HG02884 (cell line): ENCODE results near the gene SND1.
A peak's percentile ranks its signal among the peaks of the same experiment; 100 is the strongest.

Experiments used
- ATAC-seq: cut with Tn5 transposase; IDR thresholded peaks from one replicate; pipeline ENCODE4 v1.9.1; 2021; ENCODE audit warnings: mild to moderate bottlenecking, moderate library complexity; ENCODE audit not compliant: unreplicated experiment

The SND1 gene

DNA sequence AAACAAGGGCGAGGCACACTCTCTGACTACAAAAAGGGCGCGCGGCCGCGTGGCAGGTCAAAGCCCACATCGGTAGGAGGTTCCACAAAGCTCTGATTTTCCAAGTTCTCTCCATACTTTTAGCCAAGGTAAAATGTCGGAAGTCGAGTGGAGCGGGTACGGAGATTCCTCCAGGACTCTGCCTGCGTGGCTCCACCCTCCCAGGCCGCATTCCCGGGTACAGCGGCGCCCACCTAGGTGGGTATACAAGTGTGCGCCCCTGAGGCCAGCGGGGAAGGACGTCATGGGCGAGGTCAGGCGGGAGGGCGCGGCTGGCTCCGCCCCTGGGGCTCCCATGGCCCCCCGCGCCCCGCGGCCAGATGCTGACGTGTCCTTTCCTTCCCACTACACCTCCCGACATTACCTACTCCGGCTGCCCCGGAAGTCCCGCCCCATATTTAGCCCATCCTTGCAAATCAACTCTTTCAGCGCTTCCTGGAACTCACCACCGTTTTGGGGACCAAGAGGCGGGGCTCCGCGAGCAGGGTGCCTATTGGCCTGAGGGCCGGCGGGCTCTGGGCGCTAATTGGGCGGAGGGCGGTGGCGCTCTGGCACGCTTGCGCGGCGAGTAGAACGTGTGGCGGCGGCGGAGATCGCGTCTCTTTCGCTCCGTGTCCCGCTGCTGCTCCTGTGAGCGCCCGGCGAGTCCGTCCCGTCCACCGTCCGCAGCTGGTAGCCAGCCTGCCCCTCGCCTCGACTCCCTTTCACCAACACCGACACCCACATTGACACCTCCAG is at the start of gene SND1:
TSS of gene SND1 (plus strand) at position 639 of the 777 bp plus-strand sequence. CDS start 180 bp downstream, outside the sequence.
- peak; percentile 96 for ATAC-seq

DNA sequence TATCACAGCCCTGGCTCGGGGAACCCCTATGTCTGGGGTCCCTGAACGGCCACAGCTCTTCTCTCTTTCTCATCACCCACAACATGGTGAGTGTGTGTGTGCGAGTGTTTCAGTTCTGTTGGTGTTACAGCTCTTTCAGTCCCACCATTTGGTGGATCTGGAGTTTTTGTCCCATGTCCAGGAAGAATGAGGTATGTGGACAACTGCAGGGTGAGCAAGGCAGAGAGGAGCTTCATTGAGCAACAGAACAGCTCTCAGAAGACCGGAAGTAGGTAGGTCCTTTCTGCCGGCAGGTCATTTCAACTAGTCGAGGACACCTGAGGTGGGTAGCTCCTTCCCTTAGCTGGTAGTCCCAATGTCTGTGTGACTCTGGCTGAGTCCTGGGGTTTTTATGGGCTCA is 43.5 kb upstream of the SND1 start:
- no peak for ATAC-seq

DNA sequence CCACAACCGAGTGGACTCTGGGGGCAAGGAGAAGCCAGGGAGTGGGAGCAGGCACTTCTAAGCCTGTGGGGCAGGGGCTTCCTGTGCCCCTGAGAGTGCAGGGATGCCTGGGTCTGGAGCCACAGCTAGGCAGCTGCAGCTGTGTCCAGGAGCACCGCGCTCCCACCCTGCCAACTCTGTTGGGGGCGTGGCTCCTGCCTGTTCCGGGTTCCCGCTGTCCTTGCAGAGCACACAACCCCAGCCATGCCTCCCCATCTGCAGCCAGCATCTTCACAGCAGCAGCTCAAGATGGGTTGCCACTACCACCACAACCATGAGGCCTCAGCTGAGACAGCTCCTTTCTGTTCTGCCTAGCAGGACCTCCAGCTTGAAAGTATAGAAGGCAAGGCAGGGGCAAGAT is 42.7 kb upstream of the SND1 start:
- no peak for ATAC-seq

DNA sequence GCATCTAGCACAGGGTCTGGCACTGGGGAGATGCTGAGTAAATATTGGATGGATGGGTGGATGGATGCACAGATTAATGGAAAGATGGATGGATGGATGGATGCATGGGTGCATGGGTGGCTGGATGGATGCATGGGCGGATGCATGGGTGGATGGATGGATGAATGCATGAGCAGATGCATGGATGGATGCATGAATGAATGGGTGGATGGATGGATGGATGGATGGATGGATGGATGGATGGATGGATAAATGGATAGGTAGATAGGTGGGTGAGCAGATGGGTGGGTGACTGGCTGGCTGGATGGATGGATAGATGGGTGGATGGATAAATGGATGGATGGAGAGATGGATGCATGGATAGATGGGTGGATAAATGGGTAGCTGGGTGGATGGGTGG is 39.7 kb upstream of the SND1 start:
- no peak for ATAC-seq

DNA sequence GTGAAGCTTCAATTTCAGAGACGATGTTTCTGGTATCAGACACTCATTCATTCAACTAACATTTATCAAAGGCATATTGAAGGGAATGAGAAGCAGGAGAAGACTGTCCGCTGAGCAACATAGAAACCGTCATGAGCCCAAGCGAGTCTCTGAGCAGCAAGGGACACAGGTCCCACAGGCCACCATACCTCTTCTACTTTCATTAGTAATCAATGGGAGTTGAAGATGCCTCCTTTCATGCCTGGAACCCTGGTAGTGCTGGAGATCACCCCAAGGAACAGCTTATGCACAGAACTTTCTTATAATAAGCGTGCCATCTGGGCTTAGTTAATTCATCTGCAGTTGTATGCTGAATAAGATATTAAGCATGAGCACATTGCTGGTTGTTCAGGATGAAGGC is 35.3 kb upstream of the SND1 start:
- ATAC-seq, result no peak

DNA sequence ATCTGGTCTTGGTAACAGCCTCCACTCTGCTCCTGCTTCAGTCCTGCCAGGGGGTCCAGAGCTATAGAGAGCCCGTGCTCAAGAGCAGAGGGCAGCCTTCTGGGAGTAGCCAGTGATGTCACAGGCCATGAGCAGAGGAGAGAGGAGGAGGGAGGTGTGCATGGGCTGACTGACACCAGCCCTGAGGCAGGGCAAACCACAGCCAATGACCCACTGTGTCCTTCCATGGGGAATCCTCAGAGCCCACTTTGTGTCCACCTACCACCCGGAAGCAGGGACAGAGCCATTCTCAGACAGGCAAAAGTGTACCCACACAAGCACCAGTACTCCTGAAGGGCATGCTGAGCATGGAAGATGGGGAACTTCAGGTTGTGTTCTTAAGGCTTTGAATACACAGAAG is 34.0 kb upstream of the SND1 start, which contains the start of gene PAX4:
TSS of gene PAX4 (minus strand) at position 101 of the 400 bp plus-strand sequence. CDS start 2,214 bp downstream, outside the sequence.
- no peak for ATAC-seq

DNA sequence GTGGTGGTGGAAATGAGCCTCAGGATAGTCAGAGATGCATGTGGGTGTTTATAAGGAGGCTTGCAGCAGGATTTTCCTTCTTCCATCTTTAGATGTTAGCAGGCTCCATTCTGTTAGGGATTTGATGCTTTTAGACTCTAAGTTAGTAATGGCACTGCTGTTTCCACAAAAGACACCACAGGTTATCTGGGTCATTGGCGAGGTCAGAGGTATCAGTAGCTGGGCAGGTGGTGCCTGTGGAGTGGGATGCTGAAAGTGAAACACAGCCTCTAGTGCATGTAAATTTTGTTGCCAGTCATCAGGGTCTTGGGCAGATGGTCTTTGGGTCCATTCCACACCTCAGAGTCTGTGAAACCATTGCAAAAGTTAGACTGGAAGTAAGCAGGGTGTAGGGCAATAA is 33.2 kb upstream of the SND1 start:
- ATAC-seq, result no peak

DNA sequence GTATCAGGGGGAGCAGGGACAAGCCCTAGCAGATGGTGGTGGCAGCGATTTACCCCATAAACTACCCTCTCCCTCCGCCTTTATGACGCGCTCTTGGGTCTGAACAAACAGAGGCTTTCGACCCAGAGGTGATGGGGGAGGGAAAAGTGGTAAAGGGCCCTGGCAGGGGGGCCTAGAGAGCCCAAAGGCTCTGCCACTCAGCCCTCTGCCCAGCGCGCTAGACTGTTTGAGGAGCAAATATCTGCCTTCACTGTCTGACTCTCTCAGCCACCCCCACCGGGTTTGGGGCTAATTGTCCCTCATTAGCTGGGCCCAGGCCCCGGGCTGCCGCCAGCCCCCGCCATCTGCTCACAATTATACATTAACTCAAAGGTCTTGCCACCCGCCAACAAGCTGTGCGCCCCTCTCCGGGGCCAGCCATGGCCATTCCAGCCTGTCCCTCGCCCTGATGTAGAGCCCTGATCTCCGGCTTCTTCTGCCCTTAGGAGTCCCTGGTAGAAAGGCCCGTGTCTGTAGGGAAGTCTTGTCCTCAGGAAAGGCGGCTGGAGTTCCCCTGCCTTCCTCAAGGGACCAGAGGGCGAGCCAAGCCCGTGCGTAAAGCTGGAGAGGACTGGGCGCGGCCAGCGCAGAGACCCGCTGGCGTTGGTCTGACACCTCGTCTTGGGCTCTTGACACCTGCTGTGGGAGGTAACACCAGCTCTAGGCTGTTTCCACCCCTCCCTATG is 32.2 kb upstream of the SND1 start:
- ATAC-seq, result no peak

DNA sequence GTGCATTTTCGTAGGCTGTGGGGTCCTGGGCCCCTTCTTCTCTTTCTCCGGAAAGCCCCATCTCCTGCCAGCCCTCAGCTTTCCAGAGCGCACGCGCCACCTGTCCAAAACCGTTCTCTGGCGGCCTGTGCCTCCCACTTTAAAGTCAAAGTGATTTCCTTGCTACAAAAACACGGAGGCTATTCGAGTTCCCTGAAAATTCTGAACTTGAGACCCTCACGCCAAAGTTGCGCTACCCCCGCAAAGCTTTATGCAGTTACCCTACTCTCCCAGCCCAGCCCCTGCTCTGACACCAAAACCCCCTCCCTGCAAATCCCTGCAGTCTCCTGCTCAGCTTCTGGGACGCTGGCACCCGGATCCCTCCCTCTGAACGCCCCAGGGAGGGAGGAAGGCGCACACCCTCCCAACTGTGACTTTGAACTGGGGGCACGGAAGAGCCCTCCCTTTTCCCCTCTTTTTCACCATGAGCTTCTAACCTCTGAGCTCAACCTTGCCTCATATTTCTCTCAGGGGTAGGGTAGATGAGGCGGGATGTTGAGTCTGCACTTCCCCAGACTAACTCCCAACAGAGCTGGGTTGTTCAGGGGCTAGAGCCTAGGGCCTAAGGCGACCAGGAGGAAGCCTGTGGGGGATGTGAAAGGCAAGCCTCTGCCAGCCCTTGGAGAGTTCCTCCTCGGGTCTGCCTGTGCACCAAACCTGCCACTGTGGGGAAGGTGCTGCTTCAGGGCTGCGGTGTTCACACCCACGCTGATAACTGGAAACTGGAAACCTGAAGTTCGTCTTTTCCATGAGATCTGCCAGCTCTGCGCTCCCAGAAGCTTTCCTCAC is 31.4 kb upstream of the SND1 start:
- ATAC-seq, result no peak

DNA sequence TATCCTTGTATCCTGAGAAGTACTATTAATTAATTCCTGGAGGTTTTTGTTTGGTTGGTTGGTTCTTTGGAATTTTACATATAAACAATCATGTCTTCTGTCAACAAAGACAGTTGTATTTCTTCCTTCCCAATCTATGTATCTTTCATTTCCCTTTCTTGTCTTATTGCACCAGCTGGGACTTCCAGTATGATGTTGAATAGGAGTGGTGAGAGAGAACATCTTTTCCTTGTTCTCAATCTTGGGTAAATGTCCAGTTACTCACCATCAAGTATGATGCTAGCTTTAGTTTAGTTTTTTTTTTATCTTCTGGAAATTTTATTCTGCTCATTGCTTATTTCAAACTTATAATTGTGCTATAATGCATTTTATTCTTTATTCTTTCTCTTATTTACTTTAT is 26.7 kb upstream of the SND1 start:
- ATAC-seq, result no peak

DNA sequence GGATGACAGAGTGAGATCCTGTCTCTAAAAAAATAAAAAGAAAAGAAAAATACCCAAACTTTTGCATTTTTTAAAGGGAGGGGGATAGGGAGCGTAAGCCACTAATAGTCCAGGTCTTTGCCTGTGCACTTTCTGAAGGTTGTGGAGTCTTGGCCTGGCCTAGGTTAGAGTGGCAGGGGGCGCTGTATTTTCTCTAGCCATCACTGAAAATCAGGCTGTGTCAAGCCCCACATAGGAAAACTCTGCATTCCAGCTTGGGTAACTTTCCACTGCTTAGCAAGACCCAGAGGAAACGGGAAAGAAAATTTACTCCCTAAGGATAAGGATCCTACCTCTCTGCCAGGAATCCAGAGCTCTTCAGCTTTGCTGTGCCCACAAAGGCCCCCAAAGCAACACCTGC is 23.5 kb upstream of the SND1 start:
- no peak for ATAC-seq

DNA sequence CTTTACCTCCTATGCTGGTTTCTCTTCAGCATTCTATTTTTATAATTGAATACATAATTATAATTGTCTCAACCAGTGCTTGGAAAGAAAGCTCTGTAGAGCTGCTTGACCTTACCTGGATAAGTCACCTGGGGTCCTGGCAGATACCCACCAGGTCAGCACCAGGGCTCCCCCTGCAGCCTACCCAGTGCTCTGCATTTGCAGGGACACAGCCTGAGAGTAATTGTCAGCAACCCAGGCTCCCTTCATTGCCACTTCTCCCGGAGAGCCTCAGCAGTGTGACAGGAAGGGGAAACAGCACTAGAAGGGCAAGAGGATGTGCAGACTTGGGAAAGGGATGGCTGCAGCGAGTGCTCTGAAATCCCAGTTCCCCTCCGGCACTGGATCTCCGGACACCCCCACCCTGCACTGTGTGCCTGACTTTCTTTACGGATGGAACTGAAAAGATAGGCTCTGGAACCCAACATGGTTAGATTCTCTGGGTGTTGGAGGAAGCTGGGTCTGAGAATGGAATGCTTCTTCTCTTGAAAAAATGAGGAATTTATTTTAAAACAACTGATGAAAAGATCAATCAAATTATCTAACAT is 22.6 kb upstream of the SND1 start:
- ATAC-seq, result peak; percentile 60

DNA sequence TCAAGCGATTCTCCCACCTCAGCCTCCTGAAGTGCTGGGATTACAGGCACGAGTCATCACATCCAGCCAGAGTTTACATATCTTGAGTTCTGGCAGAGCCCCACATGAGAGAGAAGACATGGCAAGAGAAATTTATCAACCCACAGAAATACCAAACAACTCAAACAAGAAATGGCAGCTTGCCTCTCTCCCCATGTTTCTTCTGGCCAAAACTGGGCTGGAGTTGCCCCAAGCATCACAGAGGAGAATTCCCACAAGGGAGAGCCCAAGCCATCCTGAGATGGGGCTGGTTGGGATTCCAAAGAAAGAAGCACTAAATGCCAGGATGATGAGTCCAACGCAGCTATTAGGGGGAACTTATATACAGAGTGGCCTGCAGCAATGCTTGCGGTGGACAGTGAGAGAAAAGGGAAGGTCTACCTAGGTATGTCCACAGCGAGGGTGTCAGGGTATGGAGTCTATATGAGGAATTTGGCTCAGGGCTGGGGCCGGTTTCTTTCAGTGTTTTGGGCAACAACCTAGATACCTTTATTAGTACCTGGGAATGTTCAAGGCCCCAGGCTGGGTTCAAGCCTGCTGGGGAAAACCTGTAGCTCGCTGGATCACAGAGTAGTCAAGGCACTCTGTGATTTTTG is 19.6 kb upstream of the SND1 start:
- ATAC-seq, result no peak

DNA sequence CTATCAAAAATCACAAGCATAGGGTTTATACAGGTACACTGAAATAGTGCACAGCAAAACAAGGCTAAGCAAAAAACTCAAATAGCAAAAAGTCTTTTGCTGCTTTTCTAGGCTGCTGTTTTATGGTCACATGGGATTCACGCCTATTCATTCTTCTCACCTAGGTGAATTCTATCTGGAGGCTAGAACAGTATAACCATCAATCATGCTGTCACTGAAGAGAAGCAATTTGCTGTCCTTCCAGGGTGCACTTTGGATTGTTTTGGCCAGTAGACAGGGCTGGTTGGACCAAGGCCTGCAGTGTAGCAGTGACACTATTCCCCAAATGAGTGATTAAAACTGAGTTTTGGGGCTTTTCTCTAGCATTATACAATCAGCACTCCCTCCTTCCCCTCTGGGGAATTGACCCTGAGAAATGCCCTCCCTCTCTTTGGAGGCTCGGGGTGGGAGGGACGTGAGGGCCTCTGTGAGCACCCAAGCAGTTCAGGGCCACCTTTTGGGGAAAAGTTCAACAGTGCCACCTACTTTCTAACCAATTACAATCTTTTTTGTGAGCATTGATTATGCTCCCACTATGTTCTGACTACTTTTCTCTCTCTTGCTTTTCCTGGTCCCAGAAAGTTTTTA is 16.2 kb upstream of the SND1 start:
- no peak for ATAC-seq

DNA sequence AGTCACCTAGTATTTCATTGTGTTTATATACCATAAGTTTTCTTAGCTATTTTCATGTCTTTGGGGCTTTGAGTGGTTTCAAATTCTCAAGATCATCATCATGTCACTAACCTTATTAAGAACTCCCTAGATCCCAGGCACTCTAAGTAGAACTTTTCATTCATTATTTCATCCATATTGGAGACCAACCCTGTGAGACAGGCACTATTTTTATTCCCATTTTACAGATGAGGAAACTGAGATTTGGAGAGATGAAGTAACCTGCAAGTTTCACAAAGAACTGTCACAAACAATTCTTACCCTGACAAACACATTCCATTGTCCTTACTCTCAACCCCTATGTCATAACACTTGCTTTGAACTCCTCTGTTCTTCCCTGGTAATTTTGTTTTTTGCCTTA is 13.8 kb upstream of the SND1 start:
- ATAC-seq, result no peak

DNA sequence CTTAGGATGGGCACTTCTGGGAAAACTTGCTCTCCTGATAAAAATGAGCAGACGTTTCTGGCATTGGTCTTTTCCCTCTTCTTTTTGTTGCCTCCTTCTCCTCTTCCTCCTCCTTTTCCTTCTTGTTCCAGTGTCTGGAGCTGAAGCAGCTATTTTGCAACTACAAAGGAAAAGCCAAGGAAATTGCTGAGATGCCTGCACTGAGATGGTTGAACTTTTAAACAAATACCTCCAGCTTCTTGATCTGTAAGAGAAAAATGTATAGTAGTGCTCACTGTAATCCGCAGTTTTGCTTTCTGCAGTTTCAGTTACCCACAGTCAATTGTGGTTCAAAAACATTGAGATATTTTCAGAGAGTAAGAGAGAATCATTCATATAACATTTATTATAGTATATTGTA is 7.5 kb upstream of the SND1 start:
- ATAC-seq, result no peak

DNA sequence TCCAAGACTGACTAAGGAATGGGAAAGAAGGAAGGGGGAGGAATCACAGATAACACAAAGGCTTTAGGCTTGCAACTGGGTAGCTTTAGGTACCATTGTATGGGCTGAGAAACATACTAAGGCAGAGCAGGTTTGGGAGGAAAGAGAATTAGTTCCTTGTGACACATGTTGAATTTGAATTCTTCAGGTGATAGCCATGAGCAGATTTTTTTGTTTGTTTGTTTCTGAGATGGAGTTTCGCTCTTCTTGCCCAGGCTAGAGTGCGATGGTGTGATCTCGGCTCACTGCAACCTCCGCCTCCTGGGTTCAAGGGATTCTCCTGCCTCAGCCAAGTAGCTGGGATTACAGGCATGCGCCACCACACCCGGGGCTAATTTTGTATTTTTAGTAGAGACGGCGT is 4.4 kb upstream of the SND1 start:
- ATAC-seq, result no peak

DNA sequence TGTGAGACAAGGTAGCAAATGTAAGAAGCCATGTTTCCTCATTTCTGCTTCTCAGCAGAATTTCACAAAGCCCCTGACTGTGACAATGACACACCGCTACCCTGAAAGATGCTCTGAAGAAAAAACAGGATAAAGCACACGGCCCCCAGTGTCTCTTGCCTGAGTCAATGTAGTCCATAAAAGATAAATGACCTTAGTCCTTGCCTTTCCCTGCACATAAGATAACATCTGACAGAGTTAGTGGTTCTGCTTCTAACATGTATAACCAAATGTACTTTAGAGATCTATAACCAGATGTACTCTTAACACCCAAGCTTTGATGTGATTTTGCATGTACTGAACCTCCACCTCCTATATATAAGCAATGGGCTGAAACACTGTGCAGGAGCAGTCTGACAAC is 3.0 kb upstream of the SND1 start:
- no peak for ATAC-seq

DNA sequence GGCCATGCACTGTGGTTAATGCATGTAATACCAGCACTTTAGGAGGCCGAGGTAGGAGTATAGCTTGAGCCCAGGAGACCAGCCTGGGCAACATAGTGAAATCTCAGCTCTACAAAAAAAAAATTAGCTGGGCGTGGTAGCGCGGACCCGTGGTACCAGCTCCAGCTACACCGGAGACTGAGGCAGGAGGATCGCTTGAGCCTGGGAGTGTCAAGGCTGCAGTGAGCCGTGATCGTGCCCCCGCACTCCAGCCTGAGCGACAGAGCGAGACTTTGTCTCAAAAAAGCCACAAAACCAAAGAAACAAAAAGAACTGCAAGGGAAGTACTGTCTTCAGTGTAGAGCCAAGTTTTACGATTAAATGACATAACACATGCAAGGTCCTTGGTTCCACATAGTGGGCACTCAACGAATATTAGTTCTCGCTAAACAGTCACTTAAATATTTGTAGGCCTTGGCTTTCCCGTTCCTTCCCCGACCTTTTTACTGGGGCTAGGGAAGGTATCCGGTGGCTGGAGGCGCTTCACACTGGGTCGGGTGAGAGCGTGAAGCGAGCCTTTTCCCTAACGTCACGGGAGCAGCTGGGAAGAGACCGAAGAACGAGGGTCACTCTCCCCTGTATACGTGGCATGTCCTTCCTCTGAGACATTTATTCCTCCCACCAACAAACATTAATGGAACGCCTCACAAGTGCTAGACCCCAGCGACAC is 993 bp upstream of the SND1 start:
- ATAC-seq, result no peak
